Pons (tissue), 1 donor: ENCODE data around the gene AMBRA1.

ENCODE experiments used
- DNase-seq: peaks from one replicate; pipeline ENCODE4 v3.0.0-alpha.2; 2016; ENCODE audit warnings: low spot score

AMBRA1 gene

DNA sequence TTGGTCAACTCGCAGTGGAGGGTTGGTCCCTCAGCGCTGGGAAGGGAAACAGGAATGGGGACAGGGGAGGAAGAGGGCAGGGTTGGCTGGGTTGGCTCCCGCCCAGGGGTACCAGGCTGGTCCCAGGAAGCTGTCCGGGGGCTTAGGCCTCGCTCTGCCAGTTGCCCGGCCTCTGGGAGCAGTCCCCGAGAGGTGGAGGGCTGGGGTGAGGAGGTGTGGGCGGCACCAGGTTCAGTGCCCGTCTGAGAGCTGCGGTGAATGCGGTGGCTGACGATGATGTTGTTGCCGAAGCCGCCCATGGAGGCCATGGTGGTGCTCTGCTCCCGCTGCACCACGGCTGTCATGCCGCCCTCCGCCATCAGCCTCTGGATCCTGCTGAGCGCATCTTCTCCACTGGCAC lies 196.3 kb downstream of the AMBRA1 start:
- DNase-seq: no peak

GRCh38 chr11:46393759-46394158 lies 200.1 kb downstream of the AMBRA1 start:
- DNase-seq: no peak

GRCh38 chr11:46393231-46393616 lies 200.6 kb downstream of the AMBRA1 start:
- no peak for DNase-seq

DNA sequence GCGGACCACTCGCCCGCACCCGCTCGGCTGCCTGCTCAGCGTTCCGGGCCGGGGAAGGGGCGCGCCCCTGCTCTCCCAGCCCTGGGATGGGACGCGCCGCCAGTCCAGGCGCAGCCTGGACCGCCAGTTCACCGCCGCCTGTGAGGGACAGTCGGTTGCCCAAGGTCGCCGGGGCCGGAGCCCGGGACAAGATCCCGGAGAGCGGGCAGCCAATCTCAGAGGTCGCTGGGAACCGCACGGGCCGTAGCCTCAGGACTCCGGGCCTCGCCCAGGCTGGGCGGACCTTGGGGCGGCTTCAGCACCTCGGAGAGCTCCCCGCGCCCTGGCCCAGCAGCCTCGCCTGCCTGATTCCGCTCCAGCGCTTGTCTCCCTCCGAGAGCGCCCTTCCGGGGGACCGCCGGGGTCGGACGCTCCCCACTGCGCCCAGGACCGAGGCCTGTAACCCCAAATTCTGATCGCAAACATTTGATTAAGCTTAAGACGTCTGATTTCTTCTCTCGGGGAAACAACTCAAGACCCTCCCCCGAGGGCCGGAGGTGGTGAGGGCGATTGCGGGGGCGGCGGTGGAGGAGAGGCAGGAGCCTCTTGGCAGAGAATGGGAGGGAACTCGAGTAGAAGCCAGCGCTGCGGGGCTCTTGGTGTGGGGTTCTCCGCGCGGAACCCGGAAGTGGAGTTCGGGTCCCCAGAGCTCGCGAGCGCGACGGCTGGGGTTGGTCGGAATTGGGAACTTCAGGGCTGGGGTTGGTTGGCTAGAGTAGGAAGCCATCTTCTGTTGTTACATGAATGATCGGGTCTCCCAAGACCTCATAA lies 201.2 kb downstream of the AMBRA1 start:
- peak; percentile 45 for DNase-seq

- no peak for DNase-seq
Measured at GRCh38 chr11:46391578-46392420, 202.0 kb downstream of the AMBRA1 start, which contains the start of gene CHRM4. Gene CHRM4 (minus strand): TSS chr11:46391776. CDS start chr11:46386557, 5,219 bp downstream.

DNA sequence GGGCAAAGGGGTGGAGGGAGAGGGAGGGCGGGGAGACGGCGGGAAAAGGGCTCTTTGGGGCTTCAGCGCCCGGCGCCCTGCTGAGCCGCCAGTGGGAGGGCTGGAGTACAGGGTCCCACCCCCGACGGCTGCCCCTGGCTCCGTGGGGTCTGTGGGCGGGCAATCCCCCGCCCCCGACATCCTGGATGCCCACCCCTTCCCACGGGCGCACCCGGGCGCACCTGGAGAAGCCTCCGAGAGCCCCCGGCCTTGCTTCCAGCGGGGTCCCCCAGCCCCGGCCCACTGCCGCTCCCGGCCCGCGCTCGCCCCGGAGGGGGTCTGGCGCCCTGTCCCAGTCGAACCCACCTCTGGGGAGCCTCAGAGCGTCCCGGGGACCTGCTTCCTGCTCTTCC lies 202.6 kb downstream of the AMBRA1 start:
- no peak for DNase-seq

GRCh38 chr11:46390331-46391171 lies 203.3 kb downstream of the AMBRA1 start:
- no peak for DNase-seq

- DNase-seq: peak; percentile 17
Measured at GRCh38 chr11:46389450-46390330, 204.1 kb downstream of the AMBRA1 start.

DNA sequence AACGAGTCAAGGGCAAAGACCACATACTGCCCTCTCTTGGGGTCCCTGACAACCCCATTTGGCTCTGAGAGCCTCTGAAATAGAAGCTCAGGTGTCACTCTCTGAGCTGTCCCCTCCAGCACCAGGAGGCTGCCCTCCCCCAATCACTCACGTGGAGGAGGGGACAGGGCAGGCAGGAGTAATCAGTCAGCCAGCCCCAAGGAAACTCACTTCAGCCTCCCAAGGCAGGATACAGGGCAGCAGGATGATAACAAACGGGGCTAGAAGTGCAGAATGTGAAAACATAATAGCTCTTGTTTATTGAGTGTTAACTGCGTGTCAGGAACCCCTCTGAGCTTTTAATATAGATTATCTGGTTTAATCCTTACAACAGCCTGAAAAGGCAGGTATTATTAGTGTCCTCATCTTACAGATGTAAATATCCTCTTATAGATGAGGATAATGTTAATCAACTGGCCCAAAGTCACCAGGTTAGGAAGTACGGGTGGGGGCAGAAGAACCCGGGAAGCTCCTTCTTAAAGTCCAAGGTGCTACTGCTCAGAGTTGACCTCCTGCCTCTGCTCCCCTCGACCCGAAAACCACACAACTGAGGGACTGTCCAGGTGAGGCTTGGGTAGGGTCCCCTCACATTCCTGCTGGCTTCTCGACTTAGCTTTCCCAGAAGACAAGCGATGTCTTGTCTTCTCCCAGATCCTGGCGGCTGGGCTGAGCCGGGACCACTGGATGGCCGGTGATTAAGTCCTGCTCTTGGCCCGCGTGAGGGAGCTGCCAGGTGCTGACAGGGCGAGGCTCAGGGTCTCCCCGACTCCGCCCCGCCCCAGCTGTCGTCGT lies 205.0 kb downstream of the AMBRA1 start:
- DNase-seq: no peak

GRCh38 chr11:46387919-46388618 lies 205.8 kb downstream of the AMBRA1 start:
- DNase-seq: no peak

GRCh38 chr11:46387456-46387855 lies 206.4 kb downstream of the AMBRA1 start:
- DNase-seq: no peak

DNA sequence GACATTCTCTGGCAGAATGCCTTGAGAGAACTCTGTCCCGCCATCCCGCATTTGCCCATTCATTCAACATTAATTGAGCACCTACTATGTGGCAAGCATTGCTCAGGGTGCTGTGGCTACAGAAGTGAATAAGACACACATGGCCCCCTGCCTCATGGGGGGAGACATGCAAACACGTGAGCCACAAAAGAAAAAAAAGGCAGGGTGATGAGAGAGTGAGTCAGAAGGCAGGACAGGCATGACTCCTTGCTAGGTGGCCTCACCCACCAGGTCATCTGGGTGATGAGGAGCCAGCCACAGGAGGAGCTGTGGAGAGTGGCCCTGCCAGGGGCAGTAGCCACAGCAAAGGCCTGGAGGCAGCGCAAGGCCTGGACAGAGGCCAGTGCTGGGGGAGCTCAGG lies 207.1 kb downstream of the AMBRA1 start:
- DNase-seq: no peak

DNA sequence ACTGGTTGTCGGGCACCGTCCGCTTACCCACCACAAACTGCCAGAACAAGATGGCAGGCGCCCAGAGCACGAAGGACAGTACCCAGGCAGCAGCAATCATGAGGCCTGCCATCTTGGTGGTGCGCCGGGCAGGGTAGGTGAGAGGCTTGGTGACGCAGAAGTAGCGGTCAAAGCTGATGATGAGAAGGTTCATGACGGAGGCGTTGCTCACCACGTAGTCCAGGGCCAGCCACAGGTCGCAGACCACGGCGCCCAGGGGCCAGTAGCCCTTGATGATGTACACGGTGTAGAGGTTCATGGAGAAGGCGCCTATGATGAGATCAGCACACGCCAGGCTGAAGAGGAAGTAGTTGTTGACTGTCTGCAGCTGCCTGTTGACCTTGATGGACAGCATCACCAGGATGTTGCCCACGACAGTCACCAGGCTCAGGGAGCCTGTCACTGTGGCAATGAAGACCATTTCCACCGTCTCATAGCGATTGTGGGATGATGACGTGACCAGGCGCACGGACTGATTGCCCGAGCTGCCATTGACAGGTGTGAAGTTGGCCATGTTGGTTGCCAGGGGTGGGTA lies 207.7 kb downstream of the AMBRA1 start:
- DNase-seq: no peak

GRCh38 chr11:46385169-46386004 lies 208.4 kb downstream of the AMBRA1 start:
- DNase-seq: no peak

DNA sequence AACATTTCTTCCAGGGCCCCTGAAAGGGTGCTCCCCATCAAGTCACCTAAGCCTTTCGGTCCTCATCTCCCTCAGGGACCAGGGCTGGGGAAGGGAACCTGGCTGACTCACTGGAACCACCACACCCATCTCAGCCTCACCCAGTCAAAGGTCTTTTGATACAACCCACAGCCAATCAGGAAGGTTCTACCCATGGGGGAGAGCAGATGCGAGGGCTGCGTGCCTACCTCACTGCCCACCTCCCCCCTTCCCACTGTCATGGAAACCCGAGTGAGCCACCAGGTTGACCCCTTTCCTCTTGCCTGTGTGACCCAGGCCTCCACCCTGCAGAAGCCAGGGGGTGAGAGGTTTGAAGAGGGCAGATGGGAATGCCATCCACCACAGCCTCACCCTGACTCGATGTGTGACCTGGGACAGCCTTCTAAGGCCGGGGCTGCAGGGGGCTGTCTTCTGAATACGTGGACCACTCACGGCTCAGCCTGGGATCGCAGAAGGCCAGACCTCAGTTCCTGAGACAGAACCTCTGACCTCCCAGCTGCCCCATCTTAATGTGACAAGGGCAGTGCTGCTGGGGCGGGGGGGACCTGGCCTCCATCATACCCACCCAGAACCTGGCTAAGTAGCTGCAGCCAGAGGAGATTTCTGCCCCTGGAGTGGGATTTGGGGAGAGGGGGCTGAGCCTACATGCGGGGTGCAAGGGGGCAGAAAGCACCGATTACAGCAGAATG lies 209.7 kb downstream of the AMBRA1 start:
- no peak for DNase-seq

DNA sequence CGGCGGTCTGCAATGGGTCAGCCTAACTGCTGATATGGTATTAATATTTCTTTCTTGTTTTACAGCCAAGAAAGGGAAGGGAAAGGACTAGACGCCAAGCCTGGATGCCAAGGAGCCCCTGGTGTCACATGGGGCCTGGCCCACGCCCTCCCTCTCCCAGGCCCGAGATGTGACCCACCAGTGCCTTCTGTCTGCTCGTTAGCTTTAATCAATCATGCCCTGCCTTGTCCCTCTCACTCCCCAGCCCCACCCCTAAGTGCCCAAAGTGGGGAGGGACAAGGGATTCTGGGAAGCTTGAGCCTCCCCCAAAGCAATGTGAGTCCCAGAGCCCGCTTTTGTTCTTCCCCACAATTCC lies 210.4 kb downstream of the AMBRA1 start:
- no peak for DNase-seq

GRCh38 chr11:46382646-46383403 lies 211.0 kb downstream of the AMBRA1 start:
- DNase-seq: peak; percentile 46
